AG04450 (cell line): ENCODE data around the gene HINT3. TPM values are rescaled to one million over a fixed set of nuclear protein-coding genes. Genes with fewer than 3 reads are reported as not detected.

ENCODE experiments used
- CTCF ChIA-PET: fragments of 300-600, 350-600 bp; formaldehyde crosslinking; extraction: SDS; loops from one replicate; lab custom pipeline; 2022; ENCODE audit warnings: antibody characterized with exemption, inconsistent platforms; lab: Charles Lee
- POLR2A ChIA-PET: fragments of 350-600 bp; formaldehyde crosslinking; extraction: SDS; loops from one replicate; lab custom pipeline; 2021; ENCODE audit warnings: antibody characterized with exemption, inconsistent platforms; lab: Yijun Ruan, JAX
- DNase-seq: peaks from one replicate; pipeline ENCODE4 v3.0.0-alpha.2; 2011; ENCODE audit warnings: low read depth, low spot score
- H3K27ac ChIP-seq: one replicate; pipeline ENCODE4 v1.5.1; 2012; ENCODE audit warnings: low read depth, low read length, control low read depth
- H3K27me3 ChIP-seq: one replicate; pipeline ENCODE4 v1.6.0; 2012; ENCODE audit warnings: low read length; ENCODE audit not compliant: control insufficient read depth, insufficient read depth
- H3K4me3 ChIP-seq: 2 replicates; pipeline ENCODE4 v1.5.1; 2011; ENCODE audit warnings: mild to moderate bottlenecking, low read depth, low read length, control low read depth
- H3K9me3 ChIP-seq: 2 replicates; pipeline ENCODE4 v1.5.1; 2012; ENCODE audit warnings: low read length; ENCODE audit not compliant: control insufficient read depth, insufficient read depth
- polyA plus RNA-seq: library from polyadenylated mRNA; depleted of rRNA; stranded (reverse); fragments of >200 nt; gene quantifications from 2 replicates; pipeline ENCODE4 v1.2.3, GENCODE V29; 2011
- TF ChIP-seq, protein P1 (sequence below): IDR thresholded peaks from 2 replicates; pipeline ENCODE4 v1.5.1; 2011; ENCODE audit warnings: low read depth, low read length, control low read depth, inconsistent platforms

The HINT3 gene
- polyA plus RNA-seq, 1 experiment = 4.0 TPM

DNA sequence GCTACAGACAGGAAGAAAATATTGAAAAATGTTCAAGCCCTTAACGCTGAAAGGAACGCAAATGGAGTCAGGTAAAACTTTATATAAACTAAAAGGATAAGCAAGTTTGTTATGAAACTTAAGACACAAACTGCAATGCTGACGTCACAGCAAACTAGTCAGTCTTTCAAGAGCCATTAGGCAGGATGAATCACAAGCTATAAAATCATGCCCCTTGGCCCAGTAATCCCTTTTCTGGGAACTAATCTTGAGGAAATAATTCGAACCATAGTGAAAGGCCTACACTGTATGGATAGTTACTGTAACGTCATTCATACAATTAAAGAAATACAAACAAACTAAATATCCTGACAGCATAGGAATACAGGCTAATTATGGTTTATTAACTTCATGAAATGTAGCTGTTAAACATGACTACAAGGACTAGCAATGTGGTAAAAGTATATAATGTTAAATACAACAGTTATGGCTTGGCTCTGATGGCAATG lies 42.7 kb upstream of the HINT3 start:
- ChIA-PET CTCF (interaction anchor here (0.6 to 2.3 kb wide), 10 partner anchors 9 to 123 kb away, joined by 3 to 17 read pairs (median 6); partner anchors contain the start of genes HINT3 and NCOA7), POLR2A (interaction anchor here (0.7 to 1.3 kb wide), 2 partner anchors 68 to 120 kb away, joined by 3 read pairs; no protein-coding TSS in a partner anchor)
- Histone ChIP-seq H3K4me3 (no peak overlapping the region), H3K27me3 (no peaks in the 10 kb centered on the region), H3K27ac (no peak overlapping the region), H3K9me3 (no peaks in the 10 kb centered on the region)
- TF ChIP-seq, protein P1, sequence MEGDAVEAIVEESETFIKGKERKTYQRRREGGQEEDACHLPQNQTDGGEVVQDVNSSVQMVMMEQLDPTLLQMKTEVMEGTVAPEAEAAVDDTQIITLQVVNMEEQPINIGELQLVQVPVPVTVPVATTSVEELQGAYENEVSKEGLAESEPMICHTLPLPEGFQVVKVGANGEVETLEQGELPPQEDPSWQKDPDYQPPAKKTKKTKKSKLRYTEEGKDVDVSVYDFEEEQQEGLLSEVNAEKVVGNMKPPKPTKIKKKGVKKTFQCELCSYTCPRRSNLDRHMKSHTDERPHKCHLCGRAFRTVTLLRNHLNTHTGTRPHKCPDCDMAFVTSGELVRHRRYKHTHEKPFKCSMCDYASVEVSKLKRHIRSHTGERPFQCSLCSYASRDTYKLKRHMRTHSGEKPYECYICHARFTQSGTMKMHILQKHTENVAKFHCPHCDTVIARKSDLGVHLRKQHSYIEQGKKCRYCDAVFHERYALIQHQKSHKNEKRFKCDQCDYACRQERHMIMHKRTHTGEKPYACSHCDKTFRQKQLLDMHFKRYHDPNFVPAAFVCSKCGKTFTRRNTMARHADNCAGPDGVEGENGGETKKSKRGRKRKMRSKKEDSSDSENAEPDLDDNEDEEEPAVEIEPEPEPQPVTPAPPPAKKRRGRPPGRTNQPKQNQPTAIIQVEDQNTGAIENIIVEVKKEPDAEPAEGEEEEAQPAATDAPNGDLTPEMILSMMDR = no peak
- peak; percentile 94 for DNase-seq

DNA sequence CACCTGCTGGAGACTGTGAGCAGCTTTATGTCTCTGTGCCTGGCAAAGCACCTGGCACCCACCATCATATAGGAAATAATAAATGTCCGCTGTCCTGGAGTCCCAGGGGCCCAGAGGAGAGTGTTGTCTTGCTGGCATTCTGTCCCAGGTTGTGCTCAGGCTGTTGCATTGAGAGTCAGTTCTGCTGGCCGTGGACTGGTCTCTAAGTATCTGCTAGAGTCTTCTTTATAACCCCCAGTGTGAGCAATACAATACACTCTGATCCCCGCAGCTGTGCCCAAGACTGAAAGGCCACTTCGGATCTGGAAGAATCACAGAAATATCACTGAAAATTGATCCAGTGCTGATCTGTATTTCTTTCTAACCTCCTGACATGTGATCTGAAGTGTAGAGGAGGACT lies 38.3 kb upstream of the HINT3 start:
- POLR2A ChIA-PET = no interaction called here
- H3K27ac ChIP-seq = no peak overlapping the region
- CTCF ChIA-PET = interaction anchor here (0.6 to 3.5 kb wide), 3 partner anchors 38 to 209 kb away, joined by 3 to 12 read pairs (median 4); partner anchors contain the start of gene HINT3

GRCh38 chr6:125918681-125919566 lies 37.6 kb upstream of the HINT3 start:
- Histone ChIP-seq H3K27ac (no peak overlapping the region), H3K4me3 (peak overlapping the region; percentile 8), H3K9me3 (no peaks in the 10 kb centered on the region), H3K27me3 (no peaks in the 10 kb centered on the region)
- DNase-seq = peak; percentile 46
- ChIA-PET POLR2A (no interaction called here), CTCF (interaction anchor here (0.6 to 3.5 kb wide), 4 partner anchors 14 to 210 kb away, joined by 3 to 12 read pairs (median 4); partner anchors contain the start of gene HINT3)
- TF ChIP-seq, protein P1 = no peak

More for the DNA sequence above, 38.3 kb upstream of the HINT3 start:
- Histone ChIP-seq H3K9me3 (no peaks in the 10 kb centered on the region), H3K4me3 (no peak overlapping the region), H3K27me3 (no peaks in the 10 kb centered on the region)
- TF ChIP-seq, protein P1 = no peak
- DNase-seq = no peak

GRCh38 chr6:125919618-125920017 lies 37.0 kb upstream of the HINT3 start:
- H3K27me3 ChIP-seq = no peaks in the 10 kb centered on the region
- no peak overlapping the region for H3K27ac ChIP-seq
- H3K4me3 ChIP-seq = peak overlapping the region; percentile 8; the same call in 1 of the 2 replicates
- no peak for DNase-seq
- TF ChIP-seq, protein P1 = no peak
- POLR2A ChIA-PET = no interaction called here
- no peaks in the 10 kb centered on the region for H3K9me3 ChIP-seq
- CTCF ChIA-PET = interaction anchor here (1.0 to 3.5 kb wide), 2 partner anchors 13 to 37 kb away, joined by 3 to 12 read pairs; partner anchors contain the start of gene HINT3
